Measurements from ENCODE around the gene TAGLN. TPM values are rescaled to one million over a fixed set of nuclear protein-coding genes. Genes with fewer than 3 reads are reported as not detected.

TAGLN gene
- total and polyA plus RNA-seq, 2 donors: 11.5 to 906 TPM

DNA sequence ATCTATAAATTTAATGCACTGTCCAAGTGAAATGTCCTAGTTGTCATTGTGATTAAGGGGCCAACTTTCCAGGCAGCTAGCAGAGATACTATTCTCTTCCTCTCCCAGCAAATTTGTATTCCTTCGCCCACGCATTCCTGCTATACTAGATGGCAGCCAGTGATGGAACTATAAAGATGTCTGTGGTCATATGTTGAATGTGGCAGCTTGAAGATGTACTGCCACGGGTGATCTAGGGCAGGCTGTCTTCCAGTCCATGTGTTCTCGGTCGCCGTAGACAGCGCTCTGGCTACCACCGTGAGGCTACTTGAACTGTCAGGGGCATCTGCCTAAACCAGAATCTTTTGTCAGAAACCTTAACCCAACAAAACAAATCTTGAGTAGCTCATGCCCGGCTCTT is 29.0 kb upstream of the TAGLN start:
- no peak for DNase-seq (ENCODE audit: low read depth in 6 of 9, low spot score in 9 of 9)
- H3K9me3 ChIP-seq (ENCODE audit: control insufficient read depth in 2 of 2, insufficient read depth in 1 of 2, low read length in 1 of 2): no peaks in the 10 kb centered on the region
- no peak overlapping the region for H3K27ac ChIP-seq (ENCODE audit: low read depth in 1 of 2, low read length in 1 of 2)
- H3K27me3 ChIP-seq (ENCODE audit: control insufficient read depth in 2 of 2, insufficient read depth in 1 of 2, low read length in 1 of 2): no peaks in the 10 kb centered on the region
- no peak overlapping the region for H3K4me3 ChIP-seq (ENCODE audit: low read length in 2 of 2)
- peaks cover 0 to 2% of the 10 kb centered on the region in 2 donors for H3K4me1 ChIP-seq (ENCODE audit: control insufficient read depth in 2 of 2, insufficient read depth in 2 of 2, low read length in 2 of 2)
- WGBS: 97% methylated on average over 9 of the region's 9 CpGs
- peaks cover 23 to 44% of the 10 kb centered on the region in 2 donors for H3K36me3 ChIP-seq (ENCODE audit: control insufficient read depth in 2 of 2, insufficient read depth in 2 of 2, low read length in 1 of 2)

DNA sequence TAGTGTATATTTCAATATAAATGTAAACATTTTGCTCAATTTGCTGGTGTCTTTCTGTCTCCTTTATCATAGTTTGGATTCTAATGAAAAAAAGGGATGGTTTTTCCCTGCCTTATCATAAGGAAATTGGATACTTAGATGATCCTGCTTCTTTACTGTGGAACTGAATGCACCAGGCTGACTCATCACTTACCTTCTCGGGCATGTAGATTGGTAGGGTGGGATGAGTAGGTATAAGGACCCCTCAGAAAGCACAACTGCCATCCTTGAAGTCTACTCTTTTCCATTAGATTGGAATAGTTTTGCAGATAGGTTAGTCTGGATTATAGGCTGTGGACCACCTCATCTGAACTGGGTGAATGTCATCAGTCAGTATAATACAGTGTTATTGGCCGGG is 28.2 kb upstream of the TAGLN start:
- Histone ChIP-seq H3K36me3 (ENCODE audit: control insufficient read depth in 2 of 2, insufficient read depth in 2 of 2, low read length in 1 of 2) (peaks cover 21 to 39% of the 10 kb centered on the region in 2 donors), H3K27ac (ENCODE audit: low read depth in 1 of 2, low read length in 1 of 2) (no peak overlapping the region)

DNA sequence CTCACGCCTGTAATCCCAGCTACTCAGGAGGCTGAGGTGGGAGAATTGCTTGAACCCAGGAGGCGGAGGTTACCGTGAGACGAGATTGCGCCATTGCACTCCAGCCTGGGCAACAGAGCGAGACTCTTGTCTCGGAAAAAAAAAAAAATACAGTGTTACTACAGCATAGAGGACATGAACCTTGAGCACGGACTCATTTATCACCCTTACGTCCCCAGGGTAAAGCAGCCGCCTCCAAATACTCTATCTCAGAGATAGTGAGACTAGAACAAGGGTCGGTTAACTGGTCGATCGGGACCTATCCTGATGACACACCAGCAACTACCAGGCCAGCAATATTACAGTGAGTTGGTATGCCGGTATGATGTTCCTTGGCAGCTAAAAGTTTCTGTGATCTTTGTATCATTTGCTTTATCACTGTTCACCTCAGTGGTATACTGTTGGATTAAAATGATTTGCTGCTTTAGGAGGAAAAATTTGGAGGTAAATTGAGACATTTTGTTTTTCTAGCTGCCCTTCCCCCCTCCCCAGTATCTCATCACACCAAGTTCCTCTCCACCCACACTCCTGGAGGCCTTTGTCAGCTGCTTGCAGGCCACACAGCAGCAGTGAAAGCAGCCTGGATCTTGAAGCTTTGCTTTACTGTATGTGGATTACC is 27.6 kb upstream of the TAGLN start:
- Histone ChIP-seq H3K4me3 (ENCODE audit: low read length in 2 of 2) (no peak overlapping the region), H3K36me3 (ENCODE audit: control insufficient read depth in 2 of 2, insufficient read depth in 2 of 2, low read length in 1 of 2) (peaks cover 23 to 36% of the 10 kb centered on the region in 2 donors), H3K4me1 (ENCODE audit: control insufficient read depth in 2 of 2, insufficient read depth in 2 of 2, low read length in 2 of 2) (peaks cover 0 to 2% of the 10 kb centered on the region in 2 donors), H3K9me3 (ENCODE audit: control insufficient read depth in 2 of 2, insufficient read depth in 1 of 2, low read length in 1 of 2) (no peaks in the 10 kb centered on the region), H3K27ac (ENCODE audit: low read depth in 1 of 2, low read length in 1 of 2) (peak overlapping the region in 1 of 2 donors; percentile 52), H3K27me3 (ENCODE audit: control insufficient read depth in 2 of 2, insufficient read depth in 1 of 2, low read length in 1 of 2) (no peaks in the 10 kb centered on the region)
- no peak for DNase-seq (ENCODE audit: low read depth in 6 of 9, low spot score in 9 of 9)
- 95% methylated on average over 14 of the region's 14 CpGs for WGBS

More for the DNA sequence above, 28.2 kb upstream of the TAGLN start:
- Histone ChIP-seq H3K9me3 (ENCODE audit: control insufficient read depth in 2 of 2, insufficient read depth in 1 of 2, low read length in 1 of 2) (no peaks in the 10 kb centered on the region), H3K27me3 (ENCODE audit: control insufficient read depth in 2 of 2, insufficient read depth in 1 of 2, low read length in 1 of 2) (no peaks in the 10 kb centered on the region), H3K4me3 (ENCODE audit: low read length in 2 of 2) (no peak overlapping the region), H3K4me1 (ENCODE audit: control insufficient read depth in 2 of 2, insufficient read depth in 2 of 2, low read length in 2 of 2) (peaks cover 0 to 2% of the 10 kb centered on the region in 2 donors)
- no peak for DNase-seq (ENCODE audit: low read depth in 6 of 9, low spot score in 9 of 9)
- 97% methylated on average over 2 of the region's 2 CpGs for WGBS

DNA sequence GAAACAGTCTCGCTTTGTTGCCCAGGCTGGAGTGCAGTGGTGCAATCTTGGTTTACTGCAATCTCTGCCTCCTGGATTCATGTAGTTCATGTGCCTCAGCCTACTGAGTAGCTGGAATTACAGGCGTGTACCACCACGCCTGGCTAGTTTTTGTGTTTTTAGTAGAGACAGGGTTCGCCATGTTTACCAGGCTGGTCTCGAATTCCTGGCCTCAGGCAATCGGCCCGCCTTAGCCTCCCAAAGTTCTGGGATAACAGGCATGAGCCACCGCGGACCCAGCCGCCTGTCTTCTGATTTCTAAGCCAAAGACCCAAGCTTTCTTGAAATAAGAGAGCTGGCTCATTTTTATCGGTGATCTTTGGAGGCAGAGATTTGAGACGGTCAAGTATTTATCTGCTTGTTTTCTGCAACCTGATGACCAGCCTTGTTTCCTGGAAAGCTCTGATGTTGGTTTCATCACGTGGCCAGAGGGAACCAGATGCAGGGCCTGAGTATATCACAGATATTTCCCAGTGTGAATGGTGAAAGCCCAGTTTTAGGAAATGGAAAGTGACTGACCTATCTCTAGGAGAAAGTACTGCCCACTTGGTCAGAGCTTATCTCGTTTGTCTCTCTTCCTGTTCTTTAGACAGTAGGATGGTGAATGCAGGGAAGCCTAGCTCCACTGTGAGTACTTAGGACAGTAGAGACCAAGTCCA is 26.3 kb upstream of the TAGLN start:
- H3K27ac ChIP-seq (ENCODE audit: low read depth in 1 of 2, low read length in 1 of 2): no peak overlapping the region
- DNase-seq (ENCODE audit: low read depth in 6 of 9, low spot score in 9 of 9): no peak

DNA sequence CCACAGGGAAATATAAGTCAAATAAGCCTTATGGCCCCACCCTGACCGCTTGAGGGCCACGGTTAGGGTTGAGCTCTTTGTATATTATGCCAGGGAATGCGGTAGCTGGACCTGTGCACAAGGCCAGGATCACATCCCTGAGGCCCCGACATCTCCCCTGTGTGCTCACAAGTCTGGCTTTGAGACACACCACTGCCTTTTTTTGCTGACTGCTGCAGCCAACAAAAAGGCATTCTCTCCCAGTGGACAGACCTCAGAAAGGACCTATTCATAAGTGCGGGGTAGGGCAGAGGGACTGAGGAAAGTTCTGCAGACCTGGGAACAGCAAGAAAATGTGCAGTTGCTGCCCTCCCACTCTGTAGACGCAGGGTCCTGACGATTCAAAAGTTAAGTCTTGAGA is 24.1 kb upstream of the TAGLN start:
- 89% methylated on average over 7 of the region's 7 CpGs for WGBS
- no peak overlapping the region for H3K27ac ChIP-seq (ENCODE audit: low read depth in 1 of 2, low read length in 1 of 2)
- no peaks in the 10 kb centered on the region for H3K9me3 ChIP-seq (ENCODE audit: control insufficient read depth in 2 of 2, insufficient read depth in 1 of 2, low read length in 1 of 2)
- no peak overlapping the region for H3K4me3 ChIP-seq (ENCODE audit: low read length in 2 of 2)
- H3K27me3 ChIP-seq (ENCODE audit: control insufficient read depth in 2 of 2, insufficient read depth in 1 of 2, low read length in 1 of 2): no peaks in the 10 kb centered on the region
- peaks cover 8 to 17% of the 10 kb centered on the region in 2 donors for H3K4me1 ChIP-seq (ENCODE audit: control insufficient read depth in 2 of 2, insufficient read depth in 2 of 2, low read length in 2 of 2)
- peaks cover 15 to 18% of the 10 kb centered on the region in 2 donors for H3K36me3 ChIP-seq (ENCODE audit: control insufficient read depth in 2 of 2, insufficient read depth in 2 of 2, low read length in 1 of 2)
- no peak for DNase-seq (ENCODE audit: low read depth in 6 of 9, low spot score in 9 of 9)

More for the DNA sequence above, 26.3 kb upstream of the TAGLN start:
- 94% methylated on average over 14 of the region's 14 CpGs for WGBS
- H3K4me3 ChIP-seq (ENCODE audit: low read length in 2 of 2): no peak overlapping the region
- H3K9me3 ChIP-seq (ENCODE audit: control insufficient read depth in 2 of 2, insufficient read depth in 1 of 2, low read length in 1 of 2): no peaks in the 10 kb centered on the region
- H3K27me3 ChIP-seq (ENCODE audit: control insufficient read depth in 2 of 2, insufficient read depth in 1 of 2, low read length in 1 of 2): no peaks in the 10 kb centered on the region
- peaks cover 0 to 2% of the 10 kb centered on the region in 2 donors for H3K4me1 ChIP-seq (ENCODE audit: control insufficient read depth in 2 of 2, insufficient read depth in 2 of 2, low read length in 2 of 2)
- peaks cover 18 to 26% of the 10 kb centered on the region in 2 donors for H3K36me3 ChIP-seq (ENCODE audit: control insufficient read depth in 2 of 2, insufficient read depth in 2 of 2, low read length in 1 of 2)

DNA sequence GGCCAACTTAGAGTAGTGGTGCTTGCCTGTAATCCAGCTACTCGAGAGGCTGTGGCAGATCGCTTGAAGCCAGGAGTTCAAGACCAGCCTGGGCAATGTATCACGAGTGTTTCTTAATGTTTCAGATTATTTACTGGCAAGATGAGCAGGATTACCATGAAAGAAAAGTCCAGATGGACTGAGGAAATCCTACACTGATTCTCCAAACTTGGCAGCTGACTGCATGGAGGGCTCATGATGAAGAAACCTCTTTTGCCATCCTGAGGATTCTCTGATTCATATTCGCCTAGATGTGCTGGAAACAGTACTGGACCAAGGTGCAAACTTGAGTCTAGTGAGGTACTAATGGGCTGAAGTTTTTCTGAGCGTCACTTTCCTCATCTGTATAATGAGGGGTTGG is 23.4 kb upstream of the TAGLN start:
- 97% methylated on average over 5 of the region's 5 CpGs for WGBS
- Histone ChIP-seq H3K4me1 (ENCODE audit: control insufficient read depth in 2 of 2, insufficient read depth in 2 of 2, low read length in 2 of 2) (peaks cover 10 to 22% of the 10 kb centered on the region in 2 donors), H3K27ac (ENCODE audit: low read depth in 1 of 2, low read length in 1 of 2) (no peak overlapping the region)

DNA sequence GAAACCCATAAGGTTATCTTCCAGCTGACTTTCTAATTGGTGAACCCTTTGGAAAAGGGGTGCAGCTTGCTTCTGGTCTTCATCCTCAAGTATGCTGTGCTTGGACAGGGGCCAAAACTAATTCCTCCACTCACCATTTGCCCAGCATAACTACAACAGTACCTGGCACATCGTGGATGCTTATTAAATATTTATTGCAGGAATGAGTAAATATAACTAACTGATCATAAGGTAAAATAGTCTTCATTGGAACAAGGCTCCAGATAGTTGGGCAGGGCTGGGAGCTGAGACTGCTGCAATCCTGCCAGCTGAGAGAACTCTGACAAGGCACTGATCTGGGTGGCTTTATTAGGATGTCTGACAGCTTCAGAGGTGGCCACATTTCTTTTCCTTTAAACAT is 23.0 kb upstream of the TAGLN start:
- Histone ChIP-seq H3K4me1 (ENCODE audit: control insufficient read depth in 2 of 2, insufficient read depth in 2 of 2, low read length in 2 of 2) (peaks cover 10 to 26% of the 10 kb centered on the region in 2 donors), H3K36me3 (ENCODE audit: control insufficient read depth in 2 of 2, insufficient read depth in 2 of 2, low read length in 1 of 2) (peaks cover 8 to 11% of the 10 kb centered on the region in 2 donors), H3K27me3 (ENCODE audit: control insufficient read depth in 2 of 2, insufficient read depth in 1 of 2, low read length in 1 of 2) (no peaks in the 10 kb centered on the region), H3K27ac (ENCODE audit: low read depth in 1 of 2, low read length in 1 of 2) (no peak overlapping the region), H3K9me3 (ENCODE audit: control insufficient read depth in 2 of 2, insufficient read depth in 1 of 2, low read length in 1 of 2) (no peaks in the 10 kb centered on the region), H3K4me3 (ENCODE audit: low read length in 2 of 2) (no peak overlapping the region)
- 98% methylated on average over 1 of the region's 1 CpG for WGBS
- no peak for DNase-seq (ENCODE audit: low read depth in 6 of 9, low spot score in 9 of 9)

More for the DNA sequence above, 23.4 kb upstream of the TAGLN start:
- no peaks in the 10 kb centered on the region for H3K9me3 ChIP-seq (ENCODE audit: control insufficient read depth in 2 of 2, insufficient read depth in 1 of 2, low read length in 1 of 2)
- no peak for DNase-seq (ENCODE audit: low read depth in 6 of 9, low spot score in 9 of 9)
- H3K27me3 ChIP-seq (ENCODE audit: control insufficient read depth in 2 of 2, insufficient read depth in 1 of 2, low read length in 1 of 2): no peaks in the 10 kb centered on the region
- peaks cover 12 to 14% of the 10 kb centered on the region in 2 donors for H3K36me3 ChIP-seq (ENCODE audit: control insufficient read depth in 2 of 2, insufficient read depth in 2 of 2, low read length in 1 of 2)
- no peak overlapping the region for H3K4me3 ChIP-seq (ENCODE audit: low read length in 2 of 2)

DNA sequence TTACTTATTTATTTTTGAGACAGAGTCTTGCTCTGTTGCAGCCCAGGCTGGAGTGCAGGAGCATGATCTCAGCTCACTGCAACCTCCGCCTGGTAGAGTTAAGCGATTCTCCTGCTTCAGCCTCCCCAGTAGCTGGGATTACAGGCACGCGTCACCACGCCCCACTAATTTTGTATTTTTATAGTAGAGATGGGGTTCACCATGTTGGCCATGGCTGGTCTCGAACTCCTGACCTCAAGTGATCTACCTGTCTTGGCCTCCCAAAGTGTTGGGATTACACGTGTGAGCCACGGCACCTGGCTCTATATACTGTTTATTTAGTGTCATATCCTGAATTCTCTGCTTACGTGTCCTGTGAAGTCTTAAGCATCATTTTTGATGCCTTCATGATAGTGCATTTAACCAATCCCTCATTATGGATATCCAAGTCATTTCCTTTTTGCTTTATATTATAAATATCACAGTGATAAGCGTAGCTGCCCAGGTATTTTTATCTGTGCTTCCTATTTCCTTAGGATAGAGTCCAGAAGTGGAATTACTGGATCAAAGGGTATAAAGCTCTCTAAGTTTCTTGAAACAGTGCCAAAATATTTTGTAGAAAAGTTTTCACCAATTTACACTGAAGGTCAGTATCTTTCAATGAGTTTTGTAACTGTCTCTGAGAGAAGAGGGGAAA is 21.5 kb upstream of the TAGLN start:
- H3K36me3 ChIP-seq (ENCODE audit: control insufficient read depth in 2 of 2, insufficient read depth in 2 of 2, low read length in 1 of 2): peaks cover 0 to 7% of the 10 kb centered on the region in 2 donors
- peak overlapping the region in 1 of 2 donors; percentile 60 for H3K27ac ChIP-seq (ENCODE audit: low read depth in 1 of 2, low read length in 1 of 2)
- no peaks in the 10 kb centered on the region for H3K9me3 ChIP-seq (ENCODE audit: control insufficient read depth in 2 of 2, insufficient read depth in 1 of 2, low read length in 1 of 2)
- peak overlapping the region; percentile 42 to 78 for H3K4me3 ChIP-seq (ENCODE audit: low read length in 2 of 2)
- no peaks in the 10 kb centered on the region for H3K27me3 ChIP-seq (ENCODE audit: control insufficient read depth in 2 of 2, insufficient read depth in 1 of 2, low read length in 1 of 2)
- WGBS: 97% methylated on average over 10 of the region's 10 CpGs
- peaks cover 10 to 24% of the 10 kb centered on the region in 2 donors for H3K4me1 ChIP-seq (ENCODE audit: control insufficient read depth in 2 of 2, insufficient read depth in 2 of 2, low read length in 2 of 2)
- DNase-seq (ENCODE audit: low read depth in 6 of 9, low spot score in 9 of 9): no peak
